SK-N-MC (cell line): ENCODE results near the gene PPP1CC.

ENCODE experiments used
- DNase-seq: peaks from one replicate; pipeline ENCODE4 v3.0.0-alpha.2; 2011; ENCODE audit warnings: low read depth, low spot score
- H3K27ac ChIP-seq: fragments of 200-600 bp; sonication (generic); 2 replicates; pipeline ENCODE4 v1.5.1; 2016; ENCODE audit warnings: mixed run types
- H3K36me3 ChIP-seq: fragments of 200-600 bp; sonication (generic); 2 replicates; pipeline ENCODE4 v1.6.1; 2017; ENCODE audit warnings: antibody characterized with exemption, low read length, mixed read lengths; ENCODE audit not compliant: insufficient read depth
- H3K4me3 ChIP-seq: fragments of 200-600 bp; sonication (generic); 2 replicates; pipeline ENCODE4 v1.5.1; 2016
- H3K9ac ChIP-seq: fragments of 200-600 bp; sonication (generic); 2 replicates; pipeline ENCODE4 v1.8.0; 2017; ENCODE audit warnings: mixed run types, mixed read lengths; ENCODE audit not compliant: insufficient read length
- H3K9me3 ChIP-seq: fragments of 200-600 bp; sonication (generic); 2 replicates; pipeline ENCODE4 v1.6.1; 2017; ENCODE audit warnings: low read depth, mild to moderate bottlenecking, antibody characterized with exemption, low read length, moderate library complexity, mixed read lengths
- EZH2 ChIP-seq: fragments of 200-600 bp; sonication (generic); IDR thresholded peaks from one replicate; pipeline ENCODE4 v1.6.1; 2017; ENCODE audit warnings: antibody characterized with exemption
- FOXP2 ChIP-seq: optimal IDR thresholded peaks from 2 replicates; pipeline ENCODE3; 2011; ENCODE audit warnings: mild to moderate bottlenecking, moderate library complexity; ENCODE audit not compliant: insufficient read depth; ENCODE audit errors: extremely low read length, control extremely low read depth
- POLR2AphosphoS5 ChIP-seq: IDR thresholded peaks from 2 replicates; pipeline ENCODE4 v1.6.1; 2012; ENCODE audit warnings: mild to moderate bottlenecking, low read depth, low read length, borderline replicate concordance

PPP1CC gene

DNA sequence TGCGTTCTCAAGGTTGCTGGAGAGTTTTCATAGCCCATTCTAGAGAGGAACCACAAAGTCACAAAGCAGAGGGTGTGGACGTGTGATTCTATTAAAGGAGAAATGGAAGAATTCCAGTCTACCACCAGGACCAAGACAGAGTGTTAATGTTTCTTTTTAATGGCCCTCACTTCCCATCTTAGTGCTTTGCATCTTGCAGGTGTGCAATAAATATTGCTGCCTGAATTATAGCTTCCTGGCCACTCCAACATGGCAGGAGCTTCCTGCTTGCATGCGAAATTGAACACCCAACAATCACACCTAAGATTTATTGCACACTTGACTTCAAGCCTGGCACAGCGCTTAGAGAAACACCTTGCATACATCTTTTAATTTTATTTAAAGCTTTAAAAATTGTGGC, 22.4 kb upstream of the PPP1CC start:
- Histone ChIP-seq H3K9ac (no peak overlapping the region), H3K9me3 (no peaks in the 10 kb centered on the region), H3K36me3 (no peaks in the 10 kb centered on the region), H3K27ac (no peak overlapping the region), H3K4me3 (no peak overlapping the region)
- no peak for TF ChIP-seq EZH2
- TF ChIP-seq POLR2AphosphoS5, result no peak
- no peak for TF ChIP-seq FOXP2
- DNase-seq, result no peak

- Histone ChIP-seq H3K27ac (no peak overlapping the region), H3K36me3 (no peaks in the 10 kb centered on the region), H3K9ac (no peak overlapping the region), H3K9me3 (no peaks in the 10 kb centered on the region), H3K4me3 (no peak overlapping the region)
- DNase-seq, result no peak
- TF ChIP-seq FOXP2 (no peak), POLR2AphosphoS5 (no peak), EZH2 (no peak)
These were observed 20.9 kb upstream of the PPP1CC start for GRCh38 chr12:110763583-110763982.

GRCh38 chr12:110762891-110763290, 20.2 kb upstream of the PPP1CC start:
- no peak for DNase-seq
- no peak overlapping the region for H3K9ac ChIP-seq
- no peaks in the 10 kb centered on the region for H3K9me3 ChIP-seq
- H3K36me3 ChIP-seq, result no peaks in the 10 kb centered on the region
- no peak overlapping the region for H3K4me3 ChIP-seq
- TF ChIP-seq EZH2 (no peak), POLR2AphosphoS5 (no peak), FOXP2 (no peak)
- no peak overlapping the region for H3K27ac ChIP-seq

DNA sequence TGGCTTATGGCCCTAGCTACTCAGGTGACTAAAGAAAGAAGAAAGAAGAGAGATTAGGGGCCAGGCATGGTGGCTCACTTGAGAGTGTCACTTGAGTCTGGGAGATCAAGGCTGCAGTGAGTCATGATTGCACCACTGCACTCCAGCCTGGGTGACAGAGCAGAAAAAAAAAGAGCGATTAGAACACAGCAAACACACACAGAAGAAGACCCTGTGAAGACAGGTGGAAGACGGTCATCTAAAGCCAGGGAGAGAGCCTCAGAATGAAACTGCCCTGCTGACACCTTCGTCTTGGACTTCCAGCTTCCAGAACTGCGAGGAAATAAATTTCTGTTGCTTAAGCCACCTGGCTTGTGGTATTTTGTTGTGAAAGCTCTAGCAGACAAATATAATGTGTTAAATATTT, 17.5 kb upstream of the PPP1CC start:
- no peak for DNase-seq
- no peaks in the 10 kb centered on the region for H3K36me3 ChIP-seq
- no peaks in the 10 kb centered on the region for H3K9me3 ChIP-seq
- H3K9ac ChIP-seq, result no peak overlapping the region
- H3K4me3 ChIP-seq, result no peak overlapping the region
- TF ChIP-seq EZH2 (no peak), FOXP2 (no peak), POLR2AphosphoS5 (no peak)
- H3K27ac ChIP-seq, result no peak overlapping the region

- H3K9me3 ChIP-seq, result no peaks in the 10 kb centered on the region
- H3K9ac ChIP-seq, result no peak overlapping the region
- H3K4me3 ChIP-seq, result no peak overlapping the region
- H3K27ac ChIP-seq, result no peak overlapping the region
- no peak for DNase-seq
- no peaks in the 10 kb centered on the region for H3K36me3 ChIP-seq
- TF ChIP-seq FOXP2, result no peak
- no peak for TF ChIP-seq POLR2AphosphoS5
- no peak for TF ChIP-seq EZH2
These were observed 16.2 kb upstream of the PPP1CC start for GRCh38 chr12:110758922-110759321.

DNA sequence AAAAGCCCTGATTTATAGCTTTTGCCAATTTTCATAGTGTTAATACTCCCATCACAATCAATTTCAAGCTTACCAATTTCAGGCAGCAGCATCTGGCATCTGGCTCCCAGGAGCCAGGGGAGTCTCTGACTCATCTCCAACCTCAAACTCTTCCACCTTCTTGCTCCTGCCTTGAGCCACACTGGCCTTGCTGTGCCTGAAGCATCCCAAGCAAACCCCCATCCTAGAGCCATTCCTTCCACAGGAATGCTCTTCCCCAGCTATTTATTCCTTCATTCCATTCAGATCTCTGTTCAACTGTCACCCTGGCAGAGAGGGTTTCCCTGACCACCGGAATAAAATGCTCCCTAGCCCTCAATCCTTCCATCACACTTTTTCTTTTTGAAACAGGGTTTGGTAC, 13.9 kb upstream of the PPP1CC start:
- Histone ChIP-seq H3K9me3 (no peaks in the 10 kb centered on the region), H3K36me3 (no peaks in the 10 kb centered on the region), H3K9ac (no peak overlapping the region), H3K4me3 (no peak overlapping the region), H3K27ac (no peak overlapping the region)
- TF ChIP-seq FOXP2 (no peak), EZH2 (no peak), POLR2AphosphoS5 (no peak)
- DNase-seq, result no peak

DNA sequence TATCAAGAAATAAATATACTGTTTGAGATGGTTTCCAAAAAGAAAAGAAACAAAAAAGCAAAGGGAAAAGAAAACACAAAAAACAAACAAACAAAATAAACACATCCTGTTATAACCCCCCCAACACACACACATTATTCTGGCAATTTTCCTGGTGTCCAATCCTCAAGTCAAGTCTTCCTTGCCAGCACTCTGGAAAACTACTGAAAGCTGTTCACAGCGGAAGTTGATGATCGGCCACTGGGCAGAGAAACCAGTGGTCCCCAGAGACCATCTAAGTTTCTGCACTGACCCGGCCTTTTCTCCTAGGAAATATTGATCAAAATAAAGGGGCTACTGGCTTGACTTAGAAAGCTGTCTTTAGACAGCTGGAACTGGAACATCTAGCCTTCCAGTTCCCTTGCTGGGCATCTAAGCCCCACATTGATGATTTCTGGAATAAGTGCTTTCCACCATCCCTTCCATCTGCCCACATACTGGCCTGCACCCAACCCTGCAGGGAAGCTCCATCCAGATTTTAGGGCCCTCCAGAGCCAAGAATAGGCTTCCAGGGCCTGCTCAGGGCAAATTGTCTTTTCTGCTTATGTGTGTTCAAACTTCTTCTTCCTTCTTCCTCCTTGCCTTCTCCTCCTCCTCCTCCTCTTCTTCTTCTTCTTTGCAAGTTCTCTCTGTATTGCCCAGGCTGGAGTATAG, 11.6 kb upstream of the PPP1CC start:
- Histone ChIP-seq H3K27ac (no peak overlapping the region), H3K4me3 (no peak overlapping the region), H3K9me3 (no peaks in the 10 kb centered on the region), H3K36me3 (no peaks in the 10 kb centered on the region), H3K9ac (no peak overlapping the region)
- no peak for DNase-seq
- TF ChIP-seq FOXP2 (no peak), EZH2 (no peak), POLR2AphosphoS5 (no peak)

DNA sequence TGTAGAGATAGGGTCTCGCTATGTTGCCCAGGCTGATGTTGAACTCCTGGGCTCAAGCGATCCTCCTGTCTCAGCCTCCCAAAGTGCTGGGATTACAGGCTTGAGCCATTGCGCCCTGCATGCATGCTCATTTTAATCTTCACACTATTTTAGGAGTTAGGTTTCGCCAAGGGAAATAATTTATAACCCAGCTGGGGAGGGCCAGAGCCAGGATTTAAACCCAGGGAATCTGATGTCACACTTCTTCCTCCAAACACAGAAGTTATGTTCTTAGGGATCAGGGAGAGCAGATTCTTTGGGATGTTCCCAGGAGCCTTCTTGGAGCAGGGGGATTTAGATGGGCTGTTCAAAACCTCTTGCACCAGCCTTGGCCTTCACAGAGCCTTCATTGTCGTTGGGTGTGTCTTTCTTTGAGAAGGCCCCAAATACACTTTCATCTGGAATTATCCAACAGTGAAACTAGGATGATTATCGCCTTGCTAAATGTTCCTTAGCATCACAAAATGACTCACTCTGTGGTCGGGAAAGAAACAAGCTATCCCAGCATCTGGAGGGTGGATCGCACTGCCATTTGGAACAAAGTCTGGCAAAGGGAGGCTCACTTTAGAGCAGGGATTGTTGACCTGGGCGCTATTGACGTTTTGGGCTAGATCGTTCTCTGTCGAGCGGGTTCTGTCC, 8.2 kb upstream of the PPP1CC start:
- Histone ChIP-seq H3K9ac (no peak overlapping the region), H3K4me3 (no peak overlapping the region), H3K9me3 (no peaks in the 10 kb centered on the region), H3K27ac (no peak overlapping the region), H3K36me3 (no peaks in the 10 kb centered on the region)
- no peak for DNase-seq
- TF ChIP-seq EZH2 (no peak), FOXP2 (no peak)

DNA sequence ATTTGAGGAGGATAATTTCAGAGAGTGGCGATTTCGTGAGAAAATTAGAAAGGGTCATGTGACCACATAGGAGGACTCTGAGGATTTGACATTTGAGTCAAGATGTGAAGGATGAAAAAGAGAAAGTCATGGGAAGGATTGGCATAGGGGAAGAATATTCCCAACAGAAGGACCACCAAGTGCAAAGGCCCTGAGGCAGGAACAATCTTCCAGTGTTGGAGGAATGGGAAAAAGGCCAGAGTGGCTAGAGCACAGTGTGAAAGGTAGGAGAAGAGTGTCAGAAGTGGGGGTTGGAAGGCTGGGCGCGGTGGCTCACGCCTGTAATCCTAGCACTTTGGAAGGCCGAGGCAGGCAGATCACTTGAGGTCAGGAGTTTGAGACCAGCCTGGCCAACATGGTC, 3.9 kb upstream of the PPP1CC start:
- TF ChIP-seq EZH2, result no peak
- TF ChIP-seq POLR2AphosphoS5, result no peak
- TF ChIP-seq FOXP2, result no peak
- H3K9me3 ChIP-seq, result no peaks in the 10 kb centered on the region
- H3K36me3 ChIP-seq, result no peaks in the 10 kb centered on the region
- H3K9ac ChIP-seq, result no peak overlapping the region
- no peak for DNase-seq
- H3K27ac ChIP-seq, result no peak overlapping the region
- H3K4me3 ChIP-seq, result no peak overlapping the region
